Liver (tissue), 3 donors: ENCODE measurements around the gene NDST1.

ENCODE experiments used
- CTCF ChIP-seq: fragments of 150-350 bp; IDR thresholded peaks from 2 replicates; pipeline ENCODE4 v1.5.1; 2017; ENCODE audit warnings: improper control_type of control experiment, low read depth, low read length; ENCODE audit not compliant: missing input control
- GABPA ChIP-seq, 2 donors: IDR thresholded peaks in 1 of 2; conservative IDR thresholded peaks in 1 of 2; 2 replicates each; pipeline ENCODE4 v1.6.1; 2016; ENCODE audit warnings: antibody characterized with exemption in 2 of 2, mild to moderate bottlenecking in 1 of 2, moderate library complexity in 1 of 2
- JUND ChIP-seq, 2 donors: IDR thresholded peaks; 2 replicates each; pipeline ENCODE4 v1.6.1; 2016; ENCODE audit warnings: antibody characterized with exemption in 2 of 2
- MAX ChIP-seq: IDR thresholded peaks from 2 replicates; pipeline ENCODE4 v1.6.1; 2016; ENCODE audit warnings: antibody characterized with exemption
- RAD21 ChIP-seq, 2 donors: IDR thresholded peaks; 2 replicates each; pipeline ENCODE4 v1.6.1; 2016; ENCODE audit warnings: antibody characterized with exemption in 2 of 2, mild to moderate bottlenecking in 2 of 2
- RXRA ChIP-seq, 2 donors: IDR thresholded peaks; 2 replicates each; pipeline ENCODE4 v1.6.1; 2017 to 2018; ENCODE audit warnings: antibody characterized with exemption in 2 of 2, mild to moderate bottlenecking in 1 of 2
- TAF1 ChIP-seq: conservative IDR thresholded peaks from 2 replicates; pipeline ENCODE4 v1.6.1; 2016; ENCODE audit warnings: antibody characterized with exemption, mild to moderate bottlenecking
- YY1 ChIP-seq: IDR thresholded peaks from 2 replicates; pipeline ENCODE4 v1.6.1; 2016; ENCODE audit warnings: antibody characterized with exemption, mild to moderate bottlenecking
- TF ChIP-seq, protein P1 (sequence below): IDR thresholded peaks from 2 replicates; pipeline ENCODE4 v1.6.1; 2016; ENCODE audit warnings: antibody characterized with exemption, mild to moderate bottlenecking
- donor health status: healthy.
- donor health status: healthy.

- TF ChIP-seq, protein P1, sequence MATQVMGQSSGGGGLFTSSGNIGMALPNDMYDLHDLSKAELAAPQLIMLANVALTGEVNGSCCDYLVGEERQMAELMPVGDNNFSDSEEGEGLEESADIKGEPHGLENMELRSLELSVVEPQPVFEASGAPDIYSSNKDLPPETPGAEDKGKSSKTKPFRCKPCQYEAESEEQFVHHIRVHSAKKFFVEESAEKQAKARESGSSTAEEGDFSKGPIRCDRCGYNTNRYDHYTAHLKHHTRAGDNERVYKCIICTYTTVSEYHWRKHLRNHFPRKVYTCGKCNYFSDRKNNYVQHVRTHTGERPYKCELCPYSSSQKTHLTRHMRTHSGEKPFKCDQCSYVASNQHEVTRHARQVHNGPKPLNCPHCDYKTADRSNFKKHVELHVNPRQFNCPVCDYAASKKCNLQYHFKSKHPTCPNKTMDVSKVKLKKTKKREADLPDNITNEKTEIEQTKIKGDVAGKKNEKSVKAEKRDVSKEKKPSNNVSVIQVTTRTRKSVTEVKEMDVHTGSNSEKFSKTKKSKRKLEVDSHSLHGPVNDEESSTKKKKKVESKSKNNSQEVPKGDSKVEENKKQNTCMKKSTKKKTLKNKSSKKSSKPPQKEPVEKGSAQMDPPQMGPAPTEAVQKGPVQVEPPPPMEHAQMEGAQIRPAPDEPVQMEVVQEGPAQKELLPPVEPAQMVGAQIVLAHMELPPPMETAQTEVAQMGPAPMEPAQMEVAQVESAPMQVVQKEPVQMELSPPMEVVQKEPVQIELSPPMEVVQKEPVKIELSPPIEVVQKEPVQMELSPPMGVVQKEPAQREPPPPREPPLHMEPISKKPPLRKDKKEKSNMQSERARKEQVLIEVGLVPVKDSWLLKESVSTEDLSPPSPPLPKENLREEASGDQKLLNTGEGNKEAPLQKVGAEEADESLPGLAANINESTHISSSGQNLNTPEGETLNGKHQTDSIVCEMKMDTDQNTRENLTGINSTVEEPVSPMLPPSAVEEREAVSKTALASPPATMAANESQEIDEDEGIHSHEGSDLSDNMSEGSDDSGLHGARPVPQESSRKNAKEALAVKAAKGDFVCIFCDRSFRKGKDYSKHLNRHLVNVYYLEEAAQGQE: no peak
- TF ChIP-seq MAX (no peak), CTCF (no peak), YY1 (no peak), GABPA (IDR thresholded peaks at IDR 0.05 in 1 of 2, conservative IDR thresholded peaks at IDR 0.05 in 1 of 2) (no peak), RXRA (IDR thresholded peaks at IDR 0.05) (no peak), TAF1 (no peak), JUND (IDR thresholded peaks at IDR 0.05) (no peak), RAD21 (IDR thresholded peaks at IDR 0.05) (no peak)
Observed at GRCh38 chr5:150538007-150538917, 30.3 kb downstream of the NDST1 start.
